ENCODE results near the gene MRPL58.

MRPL58 gene

DNA sequence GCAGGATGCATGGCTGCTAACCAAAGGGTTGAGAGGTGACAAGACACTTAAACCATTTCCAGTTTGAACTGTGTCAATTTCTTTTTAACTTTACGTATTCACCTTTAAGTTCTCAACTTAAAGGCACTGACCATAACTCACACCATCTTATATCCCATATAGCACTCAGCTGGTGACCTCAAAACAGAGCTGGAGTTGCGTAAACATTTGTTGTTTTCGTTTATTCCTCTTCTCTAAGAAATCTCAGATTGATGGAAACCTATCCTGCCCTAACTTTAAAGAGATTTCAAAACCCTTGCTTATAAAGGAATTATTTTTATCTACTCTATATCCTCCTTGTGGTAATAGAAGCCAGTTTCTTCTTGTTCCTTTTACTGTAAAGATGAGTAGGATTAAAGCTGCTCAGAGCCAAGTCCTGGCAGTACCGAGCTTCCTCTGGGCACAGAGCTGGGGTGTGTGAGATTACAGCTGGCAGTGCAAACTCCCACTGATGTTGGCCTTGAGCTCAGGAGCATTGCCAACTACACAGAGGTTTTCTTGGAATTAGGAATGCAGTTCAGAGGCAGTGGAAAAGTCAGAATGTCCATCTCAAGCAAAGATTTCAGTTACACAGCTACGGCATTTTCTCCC, 35.9 kb downstream of the MRPL58 start:
- DNase-seq = no peak

GRCh38 chr17:75049057-75049456, 36.6 kb downstream of the MRPL58 start:
- no peak for DNase-seq

- DNase-seq = no peak
Observed at GRCh38 chr17:75049706-75050105, 37.2 kb downstream of the MRPL58 start.

GRCh38 chr17:75051941-75052340, 39.5 kb downstream of the MRPL58 start:
- DNase-seq = no peak

DNA sequence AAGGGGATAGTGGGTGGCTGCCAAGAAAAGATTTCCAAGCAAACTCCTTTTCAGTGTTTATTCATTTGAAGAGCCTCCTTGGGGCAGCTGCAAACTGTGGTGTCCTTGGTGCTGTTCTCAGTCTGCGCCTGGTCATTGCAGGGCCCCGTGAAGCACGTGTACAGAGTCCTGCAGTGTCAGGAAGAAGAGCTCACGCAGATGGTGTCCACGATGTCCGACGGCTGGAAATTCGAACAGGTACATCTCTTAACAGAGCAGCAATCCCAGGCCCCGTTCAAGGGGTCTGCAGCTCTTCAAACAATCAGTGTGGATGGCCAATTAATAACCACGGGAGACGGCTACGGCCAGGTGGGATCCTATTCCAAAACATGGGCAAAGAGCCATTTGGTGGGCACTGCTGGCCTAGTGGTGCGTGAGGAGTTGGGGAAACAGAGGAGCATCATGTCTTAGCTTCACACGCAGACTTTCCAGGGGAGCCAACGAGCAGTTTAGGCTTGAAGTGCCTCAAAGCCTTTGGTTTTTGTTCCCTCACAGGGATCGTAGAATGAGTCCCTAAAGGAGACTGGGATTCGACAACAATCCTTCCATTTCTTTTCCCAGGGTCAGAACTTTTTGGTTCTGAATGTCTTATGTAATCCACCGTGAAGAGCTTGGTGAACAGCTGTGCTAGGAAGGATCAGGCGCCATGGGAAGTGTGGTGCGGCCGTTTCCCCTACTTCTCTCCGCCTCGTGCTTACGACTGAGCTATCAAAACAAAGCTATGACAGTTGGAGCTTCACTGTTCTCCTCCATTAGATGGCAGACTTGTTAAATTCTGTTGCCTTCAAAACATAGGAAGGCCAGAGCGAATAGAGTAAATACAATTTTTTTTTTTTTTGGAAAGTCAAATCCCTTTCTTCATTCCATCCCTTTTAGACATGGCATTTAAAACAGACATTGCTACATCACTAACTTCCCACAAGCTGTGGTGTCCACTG, 47.2 kb downstream of the MRPL58 start:
- no peak for DNase-seq

DNA sequence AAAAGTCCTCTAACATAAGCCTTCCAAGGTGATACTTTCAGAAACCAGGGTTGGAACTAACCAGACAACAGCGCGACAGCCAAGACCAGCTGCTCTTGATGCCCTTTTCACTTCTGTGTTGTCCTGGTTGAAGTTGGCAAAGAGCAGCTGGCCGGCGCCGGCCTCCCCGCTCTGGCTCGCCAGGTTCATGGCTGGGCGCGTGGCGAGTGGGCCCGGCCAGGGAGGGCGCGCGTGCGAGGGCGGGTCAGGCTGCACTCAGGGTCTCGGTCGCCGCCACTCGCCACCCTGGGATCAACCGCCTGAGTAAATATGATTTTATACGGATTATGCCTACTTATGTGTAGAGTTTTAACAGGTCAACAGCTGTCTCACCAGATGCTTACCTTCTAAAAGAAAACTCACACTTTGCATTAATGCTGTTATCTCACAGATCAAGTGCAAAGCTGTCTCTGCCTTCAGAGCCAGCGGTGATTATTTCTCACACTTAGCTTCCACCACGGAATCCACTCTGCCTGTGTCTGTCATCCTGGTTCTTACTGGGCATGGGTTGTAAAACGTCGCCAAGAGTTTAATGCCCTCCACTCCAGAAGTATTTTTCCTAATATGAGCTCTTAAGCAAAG, 48.1 kb downstream of the MRPL58 start:
- no peak for DNase-seq

- DNase-seq = no peak
Observed at GRCh38 chr17:75061055-75061438, 48.6 kb downstream of the MRPL58 start.

DNA sequence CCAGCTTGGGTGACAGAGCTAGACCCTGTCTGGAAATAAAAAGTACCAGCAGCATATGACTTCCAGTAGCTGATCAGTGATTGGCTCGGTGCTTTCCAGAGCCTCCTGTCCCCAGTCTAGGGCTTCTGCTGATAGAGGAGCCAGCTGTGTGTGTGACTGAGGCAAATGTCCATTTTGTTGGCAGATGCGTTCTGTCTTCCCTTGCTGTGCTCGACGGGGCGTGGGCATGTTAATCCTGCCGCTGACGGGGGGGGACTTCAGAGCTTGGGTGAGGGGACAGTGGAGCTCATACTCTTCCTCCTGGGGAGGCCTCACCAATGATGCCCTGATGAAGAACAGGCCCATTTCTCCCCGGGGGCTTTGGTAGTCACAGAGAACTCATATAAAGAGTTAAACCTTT, 49.1 kb downstream of the MRPL58 start:
- DNase-seq = no peak

DNA sequence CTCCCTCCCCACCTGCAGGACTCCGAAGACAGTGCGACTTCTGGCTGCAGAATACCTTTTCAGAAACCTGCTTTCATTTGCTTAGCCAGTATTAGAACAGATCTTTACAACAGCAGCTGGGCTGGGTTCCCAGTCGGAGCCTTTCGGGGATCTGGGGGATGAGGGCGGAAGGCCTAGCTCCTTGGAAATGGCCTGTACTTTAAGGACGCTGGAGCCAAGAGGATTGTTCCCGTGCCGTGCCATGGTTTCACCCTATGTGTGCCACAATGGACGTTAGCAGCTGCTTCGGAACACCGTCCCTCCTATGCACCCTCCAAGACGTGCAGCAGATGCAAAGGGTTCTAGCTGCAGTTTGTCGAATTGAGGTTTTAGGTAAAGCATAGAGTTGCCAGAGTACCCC, 50.7 kb downstream of the MRPL58 start:
- DNase-seq = no peak

- no peak for DNase-seq
Observed at GRCh38 chr17:75063626-75064025, 51.2 kb downstream of the MRPL58 start.

DNA sequence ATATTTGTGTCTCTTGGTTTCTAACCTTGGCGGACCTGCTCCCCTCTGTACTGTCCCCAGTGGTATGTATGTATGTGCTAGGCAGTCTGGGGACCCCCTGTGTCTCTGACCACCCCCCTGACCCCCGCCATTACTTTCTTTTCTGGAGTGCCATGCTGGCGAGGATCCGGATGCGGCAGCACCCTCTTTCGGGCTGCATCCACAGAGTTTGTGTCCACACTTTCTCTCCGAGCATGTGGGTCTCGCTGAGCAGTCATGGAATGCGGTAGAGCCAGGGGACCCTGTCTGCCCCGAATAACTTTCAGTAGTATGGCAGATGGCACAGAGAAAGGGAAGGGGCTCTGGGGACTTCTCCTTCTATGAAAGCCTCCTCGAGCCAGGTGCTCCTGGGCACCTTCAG, 51.6 kb downstream of the MRPL58 start:
- no peak for DNase-seq

DNA sequence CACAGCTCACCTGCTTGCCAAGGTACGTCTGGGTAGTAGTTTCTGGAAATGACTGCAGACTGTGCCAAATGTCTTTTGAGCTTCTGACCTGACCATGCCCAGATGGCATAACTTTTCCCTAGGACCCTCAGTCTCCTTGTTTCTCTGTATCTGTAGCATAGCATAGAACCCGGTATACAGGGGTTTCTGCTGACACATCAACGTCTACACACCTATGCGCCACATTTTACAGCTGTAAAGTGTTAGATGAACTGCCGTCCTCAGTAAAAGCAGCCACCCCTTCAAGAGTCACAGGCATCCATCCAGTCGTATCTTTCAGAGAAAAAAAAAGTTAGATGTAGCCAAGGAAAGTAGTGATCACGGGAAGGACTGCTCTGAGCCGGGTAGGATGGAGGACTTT, 52.0 kb downstream of the MRPL58 start:
- DNase-seq = no peak

DNA sequence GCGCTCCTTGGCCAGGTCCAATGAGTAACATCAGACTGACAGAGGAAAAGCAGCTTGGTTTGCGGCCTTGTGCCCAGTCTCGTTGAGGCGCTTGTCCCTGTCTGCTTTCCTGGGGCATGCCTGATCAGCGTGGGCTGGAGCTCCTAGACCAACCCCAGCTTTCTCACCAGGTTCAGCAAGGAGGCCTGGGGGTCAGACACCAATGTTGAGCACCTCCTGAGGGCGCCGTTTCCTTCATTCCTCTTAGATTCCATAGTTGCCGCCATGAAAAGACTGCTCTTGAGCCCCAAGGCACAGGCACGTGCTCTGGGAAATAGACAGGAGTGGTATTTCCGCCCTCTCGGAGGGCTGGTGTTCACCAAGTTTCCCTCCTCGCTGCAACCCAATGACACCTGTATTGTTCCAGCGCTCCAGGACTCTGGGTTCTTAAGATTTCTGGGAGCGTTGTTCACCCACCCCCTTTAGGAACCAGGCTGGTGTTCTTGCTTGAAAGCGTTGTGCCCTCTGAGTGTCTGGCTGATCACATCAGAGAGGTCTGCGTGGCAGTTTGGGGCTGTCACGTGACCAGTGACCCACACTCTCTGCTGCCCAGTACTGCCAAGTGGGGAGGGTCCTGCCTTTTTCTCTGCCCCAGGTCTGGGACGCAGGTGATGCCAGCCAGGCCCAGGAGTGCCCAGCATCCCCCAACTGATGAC, 52.5 kb downstream of the MRPL58 start:
- no peak for DNase-seq

- no peak for DNase-seq
Observed at GRCh38 chr17:75065562-75066151, 53.2 kb downstream of the MRPL58 start.

- DNase-seq = no peak
Observed at GRCh38 chr17:75067856-75068255, 55.4 kb downstream of the MRPL58 start.

GRCh38 chr17:75068750-75069149, 56.3 kb downstream of the MRPL58 start:
- no peak for DNase-seq

GRCh38 chr17:75069783-75070182, 57.3 kb downstream of the MRPL58 start:
- no peak for DNase-seq
